Mammary epithelial cell (primary cell): Measurements from ENCODE around the gene OR10A3.

Experiments used
- EZH2 ChIP-seq: IDR thresholded peaks from 2 replicates; pipeline ENCODE4 v1.6.1; 2012; ENCODE audit warnings: low read length, inconsistent platforms, borderline replicate concordance
- TF ChIP-seq, protein P1 (sequence below), 2 donors: IDR thresholded peaks in 1 of 2; conservative IDR thresholded peaks in 1 of 2; 2 replicates each; pipeline ENCODE4 v1.5.1; 2011 to 2012; ENCODE audit warnings: inconsistent platforms in 2 of 2, low read length in 2 of 2, mild to moderate bottlenecking in 2 of 2, control low read depth in 1 of 2, low read depth in 1 of 2; ENCODE audit not compliant: insufficient read depth in 1 of 2; ENCODE audit errors: extremely low read depth in 1 of 2

- TF ChIP-seq, protein P1, sequence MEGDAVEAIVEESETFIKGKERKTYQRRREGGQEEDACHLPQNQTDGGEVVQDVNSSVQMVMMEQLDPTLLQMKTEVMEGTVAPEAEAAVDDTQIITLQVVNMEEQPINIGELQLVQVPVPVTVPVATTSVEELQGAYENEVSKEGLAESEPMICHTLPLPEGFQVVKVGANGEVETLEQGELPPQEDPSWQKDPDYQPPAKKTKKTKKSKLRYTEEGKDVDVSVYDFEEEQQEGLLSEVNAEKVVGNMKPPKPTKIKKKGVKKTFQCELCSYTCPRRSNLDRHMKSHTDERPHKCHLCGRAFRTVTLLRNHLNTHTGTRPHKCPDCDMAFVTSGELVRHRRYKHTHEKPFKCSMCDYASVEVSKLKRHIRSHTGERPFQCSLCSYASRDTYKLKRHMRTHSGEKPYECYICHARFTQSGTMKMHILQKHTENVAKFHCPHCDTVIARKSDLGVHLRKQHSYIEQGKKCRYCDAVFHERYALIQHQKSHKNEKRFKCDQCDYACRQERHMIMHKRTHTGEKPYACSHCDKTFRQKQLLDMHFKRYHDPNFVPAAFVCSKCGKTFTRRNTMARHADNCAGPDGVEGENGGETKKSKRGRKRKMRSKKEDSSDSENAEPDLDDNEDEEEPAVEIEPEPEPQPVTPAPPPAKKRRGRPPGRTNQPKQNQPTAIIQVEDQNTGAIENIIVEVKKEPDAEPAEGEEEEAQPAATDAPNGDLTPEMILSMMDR (conservative IDR thresholded peaks at IDR 0.05 in 1 of 2, IDR thresholded peaks at IDR 0.05 in 1 of 2; ENCODE audit: extremely low read depth in 1 of 2, insufficient read depth in 1 of 2, low read depth in 1 of 2, low read length in 2 of 2): no peak
- no peak for TF ChIP-seq EZH2
Observed at GRCh38 chr11:7967097-7967496, 25.6 kb upstream of the OR10A3 start.
